Activated CD8-positive, alpha-beta memory T cell treated with anti-CD3 and anti-CD28 coated beads, Interleukin-2, amount 10 ng/mL, durations not matched to agents 7 days and 5 days (primary cell): Measurements from ENCODE around the gene SLC25A36. TPM values are rescaled to one million over a fixed set of nuclear protein-coding genes. Genes with fewer than 3 reads are reported as not detected.

Experiments used
- ATAC-seq: fragments of 150-1000 bp; cut with Tn5 transposase; one replicate; pipeline ENCODE4 v1.10.0; 2021; ENCODE audit warnings: moderate library complexity
- CTCF ChIA-PET: fragments of 350-600 bp; sonication (Branson Sonifier 250); formaldehyde crosslinking; loops from one replicate; lab custom pipeline; 2021; ENCODE audit warnings: antibody characterized with exemption; lab: Charles Lee
- DNase-seq: peaks from one replicate; pipeline ENCODE4 v3.0.0-alpha.2; 2020
- H3K27ac Mint-ChIP-seq: one replicate; pipeline ENCODE4 v1.8.0; 2021; ENCODE audit warnings: mild to moderate bottlenecking, mixed read lengths
- H3K27me3 Mint-ChIP-seq: one replicate; pipeline ENCODE4 v1.8.0; 2021; ENCODE audit warnings: mixed read lengths
- H3K36me3 Mint-ChIP-seq: one replicate; pipeline ENCODE4 v1.8.0; 2021; ENCODE audit warnings: mild to moderate bottlenecking, mixed read lengths
- H3K4me1 Mint-ChIP-seq: one replicate; pipeline ENCODE4 v1.8.0; 2021; ENCODE audit warnings: mixed read lengths
- H3K4me3 Mint-ChIP-seq: one replicate; pipeline ENCODE4 v1.8.0; 2021; ENCODE audit warnings: mild to moderate bottlenecking, moderate library complexity, mixed read lengths
- H3K9me3 Mint-ChIP-seq: one replicate; pipeline ENCODE4 v1.8.0; 2022; ENCODE audit warnings: low read depth, mixed read lengths
- total RNA-seq, 2 experiments: library from RNA; stranded (reverse); gene quantifications; one replicate each; pipeline ENCODE4 v1.2.3, GENCODE V29; 2021

Gene SLC25A36
- 10 to 100 TPM; 50.4 to 53.3 TPM for total RNA-seq

GRCh38 chr3:140941434-140942220 is at the start of gene SLC25A36:
TSS of gene SLC25A36 (plus strand) at chr3:140941836. CDS start at chr3:140942055, 219 bp downstream.
- Mint-ChIP-seq H3K9me3 (no peaks in the 10 kb centered on the region), H3K4me1 (peaks cover 32% of the 10 kb centered on the region), H3K27ac (peak within 1 kb of the TSS; percentile 96), H3K27me3 (no peaks in the 10 kb centered on the region), H3K4me3 (peak within 1 kb of the TSS; percentile 83), H3K36me3 (peaks cover 8% of the 10 kb centered on the region)
- DNase-seq, result peak; percentile 98
- ATAC-seq, result peak; percentile 98
- CTCF ChIA-PET, result interaction anchor here (1.4 kb wide), 2 partner anchors 12 to 290 kb away, joined by 4 read pairs; partner anchors contain the start of gene PXYLP1

- Mint-ChIP-seq H3K9me3 (no peaks in the 10 kb centered on the region), H3K27me3 (peaks cover 44% of the 10 kb centered on the region), H3K4me1 (no peaks in the 10 kb centered on the region), H3K36me3 (no peaks in the 10 kb centered on the region), H3K27ac (no peak overlapping the region), H3K4me3 (no peak overlapping the region)
- CTCF ChIA-PET, result interaction anchor here (1.3 to 1.8 kb wide), 2 partner anchors 102 to 295 kb away, joined by 3 to 4 read pairs; no protein-coding TSS in a partner anchor
- no peak for DNase-seq
- ATAC-seq, result no peak
These were observed 44.6 kb upstream of the SLC25A36 start for GRCh38 chr3:140896997-140897396.

DNA sequence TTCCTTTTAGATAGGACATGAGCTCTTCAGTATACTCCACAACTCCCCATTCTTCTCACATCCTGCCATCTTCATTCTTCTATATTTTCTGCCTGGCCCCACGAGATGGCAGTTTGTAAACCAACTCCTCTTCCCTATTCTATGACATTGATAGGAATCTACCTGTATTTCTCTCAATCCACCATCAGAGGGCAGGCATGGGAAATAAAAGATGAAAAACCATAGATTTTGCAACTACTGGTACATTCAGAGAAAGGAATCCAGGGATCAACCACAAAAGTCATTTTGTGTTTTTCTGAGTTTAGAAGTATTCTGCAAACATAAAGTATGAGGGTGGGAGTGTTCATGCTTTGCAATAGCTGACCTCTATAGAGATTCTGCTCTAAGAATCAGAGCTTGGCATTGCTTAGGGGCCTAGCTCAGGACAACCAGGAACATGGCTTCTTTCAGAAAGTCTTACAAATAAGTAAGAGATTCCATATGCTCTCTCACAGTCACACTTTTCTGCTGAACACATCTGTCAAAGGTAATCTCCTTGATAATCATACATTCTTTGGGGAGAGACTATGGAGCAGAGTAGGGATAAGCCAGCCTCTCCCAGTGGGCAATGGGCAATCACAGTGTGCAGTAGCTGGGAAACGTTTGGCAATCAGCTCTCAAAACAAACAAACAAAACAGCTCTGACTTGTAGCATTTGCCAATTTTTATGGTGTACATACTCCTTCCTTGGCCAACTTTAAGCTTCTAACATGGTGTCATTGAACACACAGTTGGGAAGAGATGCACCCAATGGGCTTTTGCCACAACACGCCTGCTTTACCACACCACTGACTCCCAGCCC is 43.1 kb upstream of the SLC25A36 start:
- no peaks in the 10 kb centered on the region for H3K4me1 Mint-ChIP-seq
- no peak overlapping the region for H3K27ac Mint-ChIP-seq
- no peaks in the 10 kb centered on the region for H3K9me3 Mint-ChIP-seq
- H3K4me3 Mint-ChIP-seq, result no peak overlapping the region
- peaks cover 30% of the 10 kb centered on the region for H3K27me3 Mint-ChIP-seq
- H3K36me3 Mint-ChIP-seq, result no peaks in the 10 kb centered on the region
- ATAC-seq, result peak; percentile 55
- DNase-seq, result no peak
- CTCF ChIA-PET, result interaction anchor here (0.9 to 1.9 kb wide), 5 partner anchors 44 to 293 kb away, joined by 3 to 9 read pairs (median 4); no protein-coding TSS in a partner anchor

GRCh38 chr3:140899363-140899762 is 42.3 kb upstream of the SLC25A36 start:
- ATAC-seq (no peak), DNase-seq (no peak)
- CTCF ChIA-PET, result interaction anchor here (0.9 to 1.9 kb wide), 3 partner anchors 44 to 112 kb away, joined by 3 to 8 read pairs (median 3); no protein-coding TSS in a partner anchor
- Mint-ChIP-seq H3K36me3 (no peaks in the 10 kb centered on the region), H3K27ac (no peak overlapping the region), H3K27me3 (peaks cover 22% of the 10 kb centered on the region), H3K9me3 (no peaks in the 10 kb centered on the region), H3K4me1 (no peaks in the 10 kb centered on the region), H3K4me3 (no peak overlapping the region)

DNA sequence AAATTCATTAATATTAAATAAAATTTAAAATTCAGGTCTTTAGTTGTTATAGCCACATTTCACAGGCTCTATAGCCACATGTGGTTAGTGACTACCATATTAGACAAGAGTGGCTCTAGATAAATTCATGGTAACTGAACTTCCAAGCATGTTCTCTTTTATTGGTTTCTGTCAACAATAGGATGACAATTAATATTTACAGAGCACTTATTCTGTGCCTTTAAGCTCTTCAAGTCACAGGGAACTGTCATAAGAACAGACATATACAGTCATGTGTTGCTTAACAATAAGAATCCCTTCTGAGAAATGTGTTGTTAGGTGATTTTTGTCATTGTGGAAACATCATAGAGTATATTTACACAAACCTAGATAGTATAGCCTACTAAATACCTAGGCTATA is 38.8 kb upstream of the SLC25A36 start:
- DNase-seq, result no peak
- H3K4me3 Mint-ChIP-seq, result no peak overlapping the region
- H3K36me3 Mint-ChIP-seq, result no peaks in the 10 kb centered on the region
- CTCF ChIA-PET, result no interaction called here
- peaks cover 14% of the 10 kb centered on the region for H3K27me3 Mint-ChIP-seq
- no peaks in the 10 kb centered on the region for H3K4me1 Mint-ChIP-seq
- no peak overlapping the region for H3K27ac Mint-ChIP-seq
- no peak for ATAC-seq
- no peaks in the 10 kb centered on the region for H3K9me3 Mint-ChIP-seq

GRCh38 chr3:140903196-140903595 is 38.4 kb upstream of the SLC25A36 start:
- Mint-ChIP-seq H3K36me3 (no peaks in the 10 kb centered on the region), H3K4me1 (no peaks in the 10 kb centered on the region), H3K4me3 (no peak overlapping the region), H3K9me3 (no peaks in the 10 kb centered on the region), H3K27ac (no peak overlapping the region), H3K27me3 (peaks cover 14% of the 10 kb centered on the region)
- CTCF ChIA-PET, result no interaction called here
- DNase-seq (no peak), ATAC-seq (no peak)

GRCh38 chr3:140904521-140904920 is 37.1 kb upstream of the SLC25A36 start:
- peaks cover 14% of the 10 kb centered on the region for H3K27me3 Mint-ChIP-seq
- no peak for DNase-seq
- no peaks in the 10 kb centered on the region for H3K36me3 Mint-ChIP-seq
- H3K4me3 Mint-ChIP-seq, result no peak overlapping the region
- no peak for ATAC-seq
- CTCF ChIA-PET, result no interaction called here
- no peaks in the 10 kb centered on the region for H3K9me3 Mint-ChIP-seq
- H3K27ac Mint-ChIP-seq, result no peak overlapping the region
- no peaks in the 10 kb centered on the region for H3K4me1 Mint-ChIP-seq

- Mint-ChIP-seq H3K36me3 (no peaks in the 10 kb centered on the region), H3K4me1 (no peaks in the 10 kb centered on the region), H3K27me3 (peaks cover 18% of the 10 kb centered on the region), H3K9me3 (no peaks in the 10 kb centered on the region), H3K27ac (no peak overlapping the region), H3K4me3 (no peak overlapping the region)
- CTCF ChIA-PET, result interaction anchor here (1.0 kb wide), 1 partner anchor 45 kb away, joined by 3 read pairs; no protein-coding TSS in a partner anchor
- no peak for ATAC-seq
- no peak for DNase-seq
These were observed 36.1 kb upstream of the SLC25A36 start for GRCh38 chr3:140905559-140905958.

- no peak overlapping the region for H3K27ac Mint-ChIP-seq
- H3K4me1 Mint-ChIP-seq, result no peaks in the 10 kb centered on the region
These were observed 34.9 kb upstream of the SLC25A36 start for GRCh38 chr3:140906785-140907184.

GRCh38 chr3:140910860-140911259 is 30.8 kb upstream of the SLC25A36 start:
- no peak overlapping the region for H3K4me3 Mint-ChIP-seq
- ATAC-seq (no peak), DNase-seq (no peak)
- CTCF ChIA-PET, result no interaction called here
- H3K4me1 Mint-ChIP-seq, result no peaks in the 10 kb centered on the region
- no peaks in the 10 kb centered on the region for H3K9me3 Mint-ChIP-seq
- no peaks in the 10 kb centered on the region for H3K36me3 Mint-ChIP-seq
- no peak overlapping the region for H3K27ac Mint-ChIP-seq
- H3K27me3 Mint-ChIP-seq, result peaks cover 25% of the 10 kb centered on the region

More at GRCh38 chr3:140906785-140907184, 34.9 kb upstream of the SLC25A36 start:
- H3K36me3 Mint-ChIP-seq, result no peaks in the 10 kb centered on the region
- peaks cover 18% of the 10 kb centered on the region for H3K27me3 Mint-ChIP-seq
- ATAC-seq (no peak), DNase-seq (no peak)
- H3K4me3 Mint-ChIP-seq, result no peak overlapping the region
- no peaks in the 10 kb centered on the region for H3K9me3 Mint-ChIP-seq
- CTCF ChIA-PET, result interaction anchor here (0.9 kb wide), 1 partner anchor 104 kb away, joined by 3 read pairs; no protein-coding TSS in a partner anchor

- CTCF ChIA-PET, result no interaction called here
- ATAC-seq, result no peak
These were observed 29.8 kb upstream of the SLC25A36 start for GRCh38 chr3:140911822-140912221.

GRCh38 chr3:140913728-140914127 is 27.9 kb upstream of the SLC25A36 start:
- no peaks in the 10 kb centered on the region for H3K36me3 Mint-ChIP-seq
- no peaks in the 10 kb centered on the region for H3K4me1 Mint-ChIP-seq
- no peaks in the 10 kb centered on the region for H3K9me3 Mint-ChIP-seq
- no peak overlapping the region for H3K27ac Mint-ChIP-seq
- ATAC-seq, result no peak
- DNase-seq, result no peak
- CTCF ChIA-PET, result no interaction called here
- H3K27me3 Mint-ChIP-seq, result peaks cover 36% of the 10 kb centered on the region
- no peak overlapping the region for H3K4me3 Mint-ChIP-seq

More at GRCh38 chr3:140911822-140912221, 29.8 kb upstream of the SLC25A36 start:
- Mint-ChIP-seq H3K4me3 (no peak overlapping the region), H3K36me3 (no peaks in the 10 kb centered on the region), H3K4me1 (no peaks in the 10 kb centered on the region), H3K27me3 (peaks cover 25% of the 10 kb centered on the region), H3K27ac (no peak overlapping the region), H3K9me3 (no peaks in the 10 kb centered on the region)
- DNase-seq, result no peak

DNA sequence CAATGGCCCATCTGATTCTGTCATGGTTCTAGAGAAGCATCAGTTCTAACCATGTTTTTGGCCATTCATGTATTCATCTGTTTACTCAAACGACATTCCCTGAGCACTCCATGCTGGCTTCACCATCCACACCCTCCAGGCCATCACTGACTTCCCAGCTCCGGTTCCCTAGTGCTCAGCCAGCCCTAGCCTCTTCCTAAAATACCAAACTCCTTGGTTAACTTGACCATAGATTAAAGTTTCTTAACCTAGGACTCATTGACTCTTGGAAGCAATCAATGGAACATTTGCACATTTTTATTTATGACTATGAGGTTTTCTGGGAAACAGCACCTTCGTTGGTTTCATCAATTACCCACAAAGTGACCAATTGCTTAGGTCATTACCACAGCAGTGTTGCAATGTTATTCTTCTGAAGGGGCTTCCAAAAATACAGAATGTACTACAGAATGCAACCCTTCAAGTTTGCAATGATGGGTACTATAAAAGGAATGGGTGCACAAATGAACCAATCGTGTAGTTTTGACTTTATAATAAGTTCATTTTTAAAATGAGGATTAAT is 27.2 kb upstream of the SLC25A36 start:
- no peak for ATAC-seq
- CTCF ChIA-PET, result no interaction called here
- no peak overlapping the region for H3K4me3 Mint-ChIP-seq

More for the DNA sequence above, 27.2 kb upstream of the SLC25A36 start:
- no peak for DNase-seq
- Mint-ChIP-seq H3K36me3 (no peaks in the 10 kb centered on the region), H3K4me1 (no peaks in the 10 kb centered on the region), H3K27me3 (peaks cover 40% of the 10 kb centered on the region), H3K27ac (no peak overlapping the region), H3K9me3 (no peaks in the 10 kb centered on the region)
